HG03469 (cell line): ENCODE measurements around the gene CD300E.

Experiments
- ATAC-seq: cut with Tn5 transposase; IDR thresholded peaks from one replicate; pipeline ENCODE4 v1.9.1; 2021; ENCODE audit warnings: mild to moderate bottlenecking, moderate library complexity, moderate number of reproducible peaks; ENCODE audit not compliant: unreplicated experiment

Gene CD300E, protein sequence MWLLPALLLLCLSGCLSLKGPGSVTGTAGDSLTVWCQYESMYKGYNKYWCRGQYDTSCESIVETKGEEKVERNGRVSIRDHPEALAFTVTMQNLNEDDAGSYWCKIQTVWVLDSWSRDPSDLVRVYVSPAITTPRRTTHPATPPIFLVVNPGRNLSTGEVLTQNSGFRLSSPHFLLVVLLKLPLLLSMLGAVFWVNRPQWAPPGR

DNA sequence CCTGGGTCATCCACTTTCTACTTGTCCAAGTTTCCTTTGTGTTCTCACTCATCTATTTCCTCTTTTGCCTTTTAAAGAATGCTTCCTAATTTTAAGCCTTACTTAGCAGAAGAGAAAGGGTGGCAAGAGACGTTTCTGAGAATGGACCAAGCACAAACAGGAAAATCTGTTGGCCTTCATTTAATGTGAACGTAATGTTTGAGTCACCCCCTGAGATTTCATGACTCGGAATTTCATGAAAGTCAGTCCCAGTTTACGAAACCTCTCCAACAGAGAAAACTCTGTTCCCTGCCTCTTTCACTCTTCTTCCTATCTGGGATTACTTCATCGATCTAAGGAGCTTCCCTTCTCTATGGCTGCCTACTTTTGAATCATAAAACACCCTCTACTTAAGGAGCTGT lies at the start of gene CD300E:
TSS of gene CD300E (minus strand) at position 46 of the 401 bp plus-strand sequence. CDS start 117 bp downstream, outside the sequence.
- ATAC-seq = no peak

DNA sequence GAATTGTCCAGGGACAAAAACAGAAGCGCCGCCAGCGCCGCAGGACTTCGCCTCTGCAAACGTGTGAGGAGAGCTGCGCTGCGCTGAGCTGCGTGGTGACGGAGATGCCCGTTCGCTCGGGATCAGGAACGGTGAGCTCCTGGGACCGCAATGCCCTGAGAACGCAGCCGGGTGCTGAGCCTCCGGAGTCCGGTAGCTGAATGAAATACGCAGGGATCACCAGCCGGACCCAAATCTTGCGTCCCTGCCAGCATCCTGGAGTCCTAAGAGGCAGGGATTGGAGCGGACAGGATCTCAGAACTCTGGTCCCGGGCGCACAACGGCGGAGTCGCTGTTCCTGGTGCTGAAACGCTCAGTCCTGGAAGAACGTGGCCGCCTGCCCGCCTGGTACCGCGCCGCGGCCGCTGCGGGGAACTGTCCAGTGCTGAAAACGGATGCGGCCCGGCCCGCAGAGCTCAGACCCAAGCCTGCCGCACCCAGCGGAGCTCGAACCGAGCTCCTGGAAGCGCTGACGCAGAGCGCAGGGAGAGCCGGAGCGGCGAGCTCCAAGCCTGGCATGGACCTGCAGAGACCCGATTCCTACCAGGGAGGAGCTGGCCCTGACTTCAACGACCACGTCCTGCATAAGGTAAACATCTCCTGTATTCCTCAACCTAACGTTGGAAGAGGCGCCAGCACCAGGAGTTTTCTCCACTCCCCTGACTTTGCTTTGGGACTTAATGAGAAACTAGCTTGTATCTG lies 47.7 kb upstream of the CD300E start:
- ATAC-seq = no peak

DNA sequence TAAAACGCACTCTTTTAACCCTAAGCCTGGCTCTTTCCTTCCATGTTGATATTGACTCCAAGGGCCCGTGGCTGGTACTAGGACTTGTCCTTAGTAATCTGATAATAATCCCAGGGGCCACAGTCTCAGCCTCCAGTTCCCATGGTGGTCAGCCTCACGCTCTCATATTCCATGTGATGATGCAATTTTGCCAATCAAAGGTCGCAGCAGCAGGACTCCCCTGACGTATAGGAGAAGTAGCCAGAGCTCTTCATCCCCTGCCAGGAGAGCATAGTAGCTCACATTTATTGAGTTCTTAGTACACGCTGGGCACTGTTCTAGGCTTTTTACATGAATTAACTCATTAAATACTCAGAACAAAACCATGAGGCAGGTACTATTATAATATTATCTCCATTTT lies 46.8 kb upstream of the CD300E start:
- no peak for ATAC-seq

DNA sequence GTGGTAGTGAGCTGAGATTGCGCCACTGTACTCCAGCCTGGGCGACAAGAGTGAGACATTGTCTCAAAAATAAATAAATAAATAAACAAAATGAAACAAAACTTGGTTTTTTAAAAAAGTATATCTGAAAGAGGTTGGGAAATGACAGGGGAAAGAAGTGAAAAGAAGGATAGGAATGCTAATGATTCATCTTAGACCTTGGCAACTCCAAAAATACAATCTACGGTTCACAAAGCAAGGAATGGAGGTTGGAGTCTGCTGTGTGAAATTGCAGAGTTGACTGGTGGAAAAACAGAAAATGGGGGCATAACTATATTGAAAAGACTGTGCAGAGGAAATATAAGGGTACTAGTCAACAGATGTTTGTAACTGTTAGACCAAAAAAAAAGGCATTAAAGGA lies 40.0 kb upstream of the CD300E start:
- no peak for ATAC-seq

DNA sequence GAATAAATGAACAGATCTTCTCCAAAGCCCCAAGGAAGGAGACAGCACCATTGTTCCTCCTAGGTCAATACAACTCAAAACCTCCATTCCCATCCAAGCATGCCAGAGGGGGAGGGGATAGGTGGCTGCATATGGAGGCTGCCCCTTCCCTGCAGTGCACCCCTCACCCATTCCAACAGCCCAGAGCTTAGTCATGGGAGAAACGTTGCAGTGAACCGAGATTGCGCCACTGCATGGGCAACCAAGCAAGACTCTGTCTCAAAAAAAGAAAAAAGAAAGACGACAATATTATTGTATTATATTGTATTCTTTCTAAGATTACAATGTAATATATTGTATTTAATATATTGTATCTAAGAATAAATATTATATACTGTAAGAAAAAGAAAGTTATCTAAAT lies 36.4 kb upstream of the CD300E start:
- no peak for ATAC-seq

DNA sequence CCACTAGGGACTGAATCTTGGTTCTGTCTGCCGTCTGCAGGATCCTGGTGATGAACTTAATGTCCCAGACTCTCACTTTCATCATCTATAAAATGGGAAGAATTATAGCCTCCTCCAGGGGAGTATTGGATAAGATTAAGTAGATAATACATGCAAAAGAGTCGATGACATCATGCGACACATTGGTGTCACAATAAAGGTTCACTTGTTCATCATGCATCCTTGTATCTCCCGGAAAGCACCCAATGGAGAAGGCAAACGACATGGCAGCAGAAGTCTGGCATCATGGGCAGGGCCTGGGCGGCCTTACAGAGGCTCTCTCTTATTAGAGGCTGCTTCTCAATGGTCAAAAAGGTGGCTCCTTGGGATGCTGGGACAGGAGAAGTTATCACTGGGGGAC lies 35.1 kb upstream of the CD300E start:
- ATAC-seq = no peak

DNA sequence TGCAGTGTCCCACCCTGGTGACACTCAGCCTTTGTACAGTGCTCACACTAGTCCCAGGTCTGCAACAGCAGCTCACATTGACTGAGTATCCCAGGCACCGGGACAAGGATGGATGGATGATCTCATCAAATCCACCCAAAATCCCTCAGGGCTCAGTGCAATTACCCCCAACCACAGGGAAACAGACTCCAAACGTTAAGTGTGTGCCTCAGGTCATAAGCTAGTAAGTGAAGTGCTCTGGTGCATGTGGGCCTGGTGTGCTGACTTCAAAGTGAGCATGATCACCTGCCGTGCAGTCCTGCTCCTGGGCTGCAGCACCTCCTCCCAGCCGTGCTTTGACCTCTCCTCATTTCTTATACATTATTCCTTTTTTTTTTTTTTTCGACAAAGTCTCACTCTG lies 31.2 kb upstream of the CD300E start:
- ATAC-seq = no peak

DNA sequence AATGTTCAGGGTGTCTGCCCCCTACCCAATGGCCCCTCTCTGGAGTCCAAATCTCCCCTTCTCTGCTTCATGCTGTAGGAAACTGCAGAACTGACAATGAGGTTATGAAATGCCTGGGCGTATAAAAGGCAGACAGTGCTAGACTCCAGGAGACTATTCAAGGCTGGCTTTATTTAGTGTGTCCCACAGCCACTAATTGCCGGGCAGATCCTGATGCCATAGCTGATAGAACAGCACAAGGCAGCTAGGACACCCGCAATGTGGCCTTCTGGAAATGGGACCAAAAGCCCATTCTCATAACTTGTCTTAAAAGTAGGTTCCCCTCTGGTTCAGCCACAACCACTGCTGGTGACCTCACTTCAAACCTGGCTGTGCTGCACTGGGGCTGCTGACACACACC lies 28.5 kb upstream of the CD300E start:
- no peak for ATAC-seq

DNA sequence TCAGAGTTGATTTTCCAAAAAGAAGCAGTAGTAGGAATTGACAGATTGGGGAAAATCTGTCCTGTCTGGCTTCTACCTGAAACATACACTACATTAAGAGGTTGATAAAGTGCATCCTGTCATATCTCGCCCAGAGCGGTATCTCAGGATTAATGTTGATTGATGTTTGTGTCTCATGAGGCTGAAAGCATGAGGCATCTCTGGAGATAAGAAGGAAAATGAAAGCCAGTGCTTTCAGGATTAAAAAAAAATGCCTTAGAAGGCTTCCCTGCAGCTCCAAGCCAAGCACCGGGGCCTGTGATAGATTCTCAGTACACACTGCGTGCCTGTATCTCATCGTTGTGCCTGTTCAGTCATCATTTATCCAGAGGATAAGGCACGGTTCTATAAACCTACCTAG lies 26.4 kb upstream of the CD300E start:
- ATAC-seq = no peak

DNA sequence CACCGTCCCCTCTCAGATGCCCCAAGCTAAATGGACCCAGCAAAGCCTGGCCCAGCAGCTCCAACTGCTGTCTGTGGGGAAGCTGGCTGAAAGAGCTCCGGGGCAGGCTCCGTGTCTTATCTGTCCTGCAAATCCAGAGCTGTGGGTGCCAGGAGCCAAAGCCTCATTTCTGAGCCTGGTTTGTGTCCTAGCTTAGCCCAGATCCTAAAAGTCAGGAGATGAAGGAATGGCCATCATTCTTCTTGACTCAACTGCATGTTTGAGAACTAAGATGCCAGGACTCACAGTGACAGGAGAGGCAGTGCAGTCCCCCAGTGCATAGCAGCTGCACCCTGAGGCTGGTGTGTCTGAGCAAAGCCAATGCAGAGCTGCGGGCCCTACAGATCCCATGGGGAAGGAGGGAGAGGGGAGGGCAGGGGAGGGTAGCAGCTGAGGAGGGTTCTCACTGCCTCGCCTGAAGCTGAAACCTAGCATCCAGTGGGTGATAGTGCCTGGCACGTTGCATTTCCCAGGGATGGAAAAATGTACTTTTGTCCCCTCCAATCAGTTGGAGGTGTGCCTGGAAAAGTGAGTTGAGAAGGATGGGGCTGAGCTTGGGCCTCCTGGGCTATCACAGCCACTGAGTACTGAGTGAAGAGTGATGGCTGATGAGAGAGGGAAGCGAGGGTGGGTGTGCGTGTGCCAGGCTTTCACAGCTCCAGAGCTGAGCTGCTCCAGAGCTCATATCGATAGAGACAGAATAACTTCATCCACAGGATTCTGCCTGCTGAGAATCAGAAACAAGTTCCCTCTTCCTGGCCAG lies 24.5 kb upstream of the CD300E start:
- ATAC-seq = no peak

DNA sequence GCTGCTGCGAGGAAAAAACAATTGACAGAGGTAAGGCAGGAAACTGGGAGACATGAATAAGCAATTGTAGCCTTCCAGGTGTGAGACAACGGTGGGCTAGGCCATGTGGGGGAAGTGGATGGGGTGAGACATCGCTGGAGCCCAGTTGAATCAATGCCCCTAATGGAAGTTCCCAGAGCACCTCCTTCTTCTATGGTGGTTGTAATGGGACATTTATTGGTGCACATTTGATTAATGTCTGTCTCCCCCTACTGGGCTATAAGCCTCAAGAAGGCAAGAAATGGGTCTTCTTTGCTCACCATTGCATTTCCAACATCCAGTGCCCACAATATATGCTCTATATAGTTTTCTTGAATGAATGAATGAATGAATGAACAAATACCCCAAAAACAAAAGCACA lies 22.7 kb upstream of the CD300E start:
- ATAC-seq = no peak

DNA sequence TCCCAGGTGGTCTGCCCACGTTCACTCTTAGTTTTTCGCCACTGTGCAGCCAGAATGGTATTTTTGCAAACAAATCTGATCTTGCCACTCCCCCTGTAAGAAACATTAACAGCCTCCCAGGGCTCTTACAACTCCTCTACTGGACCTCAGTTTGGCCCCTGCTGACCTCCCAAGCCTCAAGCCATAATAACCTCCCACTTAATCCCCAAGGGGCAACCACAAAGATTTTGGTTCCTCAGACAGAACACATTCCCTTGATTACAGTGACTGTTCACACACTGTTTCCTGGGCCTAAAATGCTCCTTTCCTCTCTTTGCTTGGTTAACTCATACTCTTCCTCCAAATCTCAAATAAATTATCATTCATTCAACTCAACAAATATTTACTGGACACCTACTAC lies 21.5 kb upstream of the CD300E start:
- no peak for ATAC-seq

DNA sequence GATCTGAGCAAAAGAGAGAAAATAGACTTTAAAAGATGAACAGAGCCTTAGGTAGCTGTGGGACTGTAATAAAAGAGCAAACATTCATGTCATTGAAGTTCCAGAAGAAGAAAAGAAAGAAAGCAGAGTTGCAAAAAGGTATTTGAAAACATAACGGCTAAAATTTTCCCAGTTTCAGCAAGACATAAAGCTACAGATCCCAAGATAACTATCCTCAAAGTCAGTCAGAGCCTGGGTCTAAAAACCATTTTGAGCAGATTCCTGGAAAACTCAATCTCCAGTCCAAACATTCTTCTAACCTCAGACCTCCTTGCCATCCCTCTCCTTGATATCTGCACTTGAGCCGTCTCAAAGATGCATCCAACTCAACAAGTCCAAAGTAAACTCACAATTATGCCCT lies 20.9 kb upstream of the CD300E start:
- ATAC-seq = no peak

DNA sequence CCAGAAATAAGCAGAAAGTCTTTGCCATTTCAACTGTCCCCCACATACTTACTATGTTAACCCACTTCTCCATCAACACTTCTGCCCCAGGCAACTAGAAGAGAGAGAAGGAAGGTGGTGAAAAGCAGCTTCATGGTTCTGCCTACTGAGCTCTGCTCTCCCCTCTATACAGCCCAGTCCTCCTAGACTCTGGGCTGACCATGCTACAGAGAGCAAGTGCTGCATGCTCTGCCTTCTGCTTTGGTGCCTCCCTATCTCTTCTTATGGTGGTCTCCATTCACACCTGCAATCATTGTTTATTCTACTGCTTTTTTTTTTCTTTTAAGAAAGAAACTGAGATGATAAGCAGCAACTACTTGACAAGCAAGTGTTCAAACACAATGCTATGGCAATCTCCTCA lies 20.3 kb upstream of the CD300E start:
- no peak for ATAC-seq

DNA sequence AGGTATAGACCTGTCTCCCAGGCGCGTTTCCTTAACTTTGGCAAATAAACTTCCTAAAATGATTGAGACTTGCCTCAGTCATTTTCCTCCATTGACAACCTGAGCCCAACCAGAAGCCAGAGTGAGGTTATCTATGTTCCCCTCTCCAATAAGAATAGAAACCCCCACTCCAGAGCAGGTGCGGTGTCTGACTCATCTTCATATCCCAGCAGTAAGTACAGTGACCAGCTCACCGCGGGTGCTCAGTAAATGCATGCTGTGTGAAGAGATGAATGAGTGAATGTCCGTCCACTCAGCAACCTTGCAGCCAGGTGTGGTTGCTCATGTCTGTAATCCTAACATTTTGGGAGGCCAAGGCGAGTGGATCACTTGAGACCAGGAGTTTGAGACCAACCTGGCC lies 19.5 kb upstream of the CD300E start:
- ATAC-seq = no peak

DNA sequence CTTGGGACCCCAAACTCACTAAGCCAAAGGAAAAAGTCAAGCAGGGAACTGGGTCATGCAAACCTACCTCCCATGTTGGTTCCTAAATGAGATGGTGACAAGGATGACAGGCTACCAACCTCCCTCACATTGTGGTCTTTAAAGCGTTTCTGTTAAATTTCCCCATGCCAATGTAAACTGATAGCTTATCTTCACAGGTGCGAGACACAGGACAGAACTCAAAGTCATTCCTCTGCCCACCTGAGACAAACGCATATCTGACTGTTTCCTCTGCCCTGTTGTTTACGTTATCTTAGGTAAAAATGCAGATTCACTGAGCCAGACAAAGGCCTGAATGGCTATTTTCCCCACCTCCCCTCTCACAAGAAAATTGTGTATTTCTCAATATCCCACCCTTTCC lies 19.0 kb upstream of the CD300E start:
- ATAC-seq = no peak

DNA sequence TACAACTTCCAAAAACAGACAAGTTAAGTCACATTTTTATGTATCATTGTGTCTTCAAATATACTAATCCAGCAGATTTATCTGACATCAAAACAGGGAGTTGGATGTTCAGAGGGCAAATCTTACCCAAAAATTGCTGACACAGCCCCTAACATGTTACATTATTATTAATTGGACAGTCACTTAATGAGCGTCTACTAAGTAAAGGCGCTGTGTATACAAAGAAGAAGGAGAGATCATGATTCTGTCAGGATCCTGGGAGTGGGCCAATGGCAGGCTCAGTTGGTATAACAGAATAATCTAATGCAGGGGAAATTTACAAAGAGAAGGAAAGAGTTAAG lies 18.4 kb upstream of the CD300E start:
- ATAC-seq = no peak

DNA sequence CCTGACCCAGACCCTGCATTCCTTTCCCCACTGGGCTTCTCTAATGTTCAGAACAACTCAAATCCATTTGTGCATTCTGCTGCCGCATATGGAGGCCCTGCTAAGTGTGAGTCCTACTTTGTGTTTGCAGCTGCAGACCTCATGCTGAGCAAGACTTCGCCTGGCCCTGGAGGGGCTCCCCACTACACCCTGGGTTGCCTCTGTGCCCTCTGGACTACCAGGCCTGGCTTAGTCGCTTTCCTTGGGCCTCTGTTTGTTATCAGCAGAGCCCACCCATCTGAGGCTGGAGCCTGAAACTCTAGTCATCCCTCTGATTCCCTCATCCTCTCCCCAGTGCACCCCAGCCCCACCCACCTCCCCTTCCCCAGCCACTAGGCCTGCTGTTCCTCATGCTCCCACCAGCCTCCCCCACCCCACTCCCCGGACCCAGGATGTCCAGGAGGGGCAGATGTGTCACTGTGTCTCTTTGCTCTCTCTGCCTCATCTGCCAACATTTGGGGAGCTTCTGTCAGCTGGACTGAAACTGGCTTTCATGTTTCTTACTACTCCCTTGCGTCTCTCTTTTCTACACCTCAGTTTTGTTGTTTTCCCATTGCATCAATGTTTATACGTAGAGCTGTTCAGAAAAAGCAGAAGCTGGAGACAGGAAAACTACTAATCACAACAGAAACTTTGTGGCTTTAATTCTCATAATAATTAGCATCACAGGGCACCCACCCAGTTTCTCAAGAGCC lies 17.9 kb upstream of the CD300E start:
- no peak for ATAC-seq

DNA sequence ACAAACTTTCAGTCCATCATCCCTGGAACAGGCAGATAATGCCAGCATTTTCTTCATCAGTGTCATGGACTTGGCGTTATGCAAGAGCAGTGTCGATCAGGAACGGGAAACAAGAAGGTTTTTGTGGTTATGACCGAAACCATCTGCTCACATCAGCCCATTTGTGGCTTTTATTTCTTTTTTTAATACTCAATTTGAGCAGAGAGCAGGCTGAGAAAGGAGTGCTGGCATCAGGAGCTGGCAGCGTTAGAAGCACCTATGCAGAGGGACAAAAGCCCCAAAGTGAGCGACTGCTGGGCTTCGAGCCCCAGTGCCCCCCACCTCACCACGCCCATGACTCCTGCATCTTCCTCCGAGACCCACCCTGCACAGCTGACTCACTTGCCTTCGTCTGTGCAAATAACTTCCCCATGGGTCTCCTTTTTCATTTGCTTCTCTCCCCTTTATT lies 16.2 kb upstream of the CD300E start:
- no peak for ATAC-seq

DNA sequence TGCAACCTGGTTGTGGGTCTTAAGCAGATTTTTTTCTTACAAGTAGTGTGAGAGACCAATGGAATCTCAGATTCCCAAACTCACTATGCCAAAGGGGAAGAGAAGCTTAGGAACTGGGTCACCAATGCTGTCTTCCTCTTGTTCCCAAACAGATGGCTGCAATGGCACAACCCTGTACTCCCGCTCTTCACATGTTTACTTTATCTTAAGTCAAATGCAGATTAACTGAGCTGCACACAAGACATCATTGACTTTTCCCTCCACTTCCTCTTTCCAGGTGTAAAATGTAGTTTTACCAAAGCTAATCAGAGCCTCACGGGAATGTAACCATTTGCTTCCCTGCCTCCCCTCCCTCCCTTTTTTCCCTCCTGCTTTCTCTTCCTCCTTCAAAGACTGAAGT lies 14.4 kb upstream of the CD300E start:
- no peak for ATAC-seq

DNA sequence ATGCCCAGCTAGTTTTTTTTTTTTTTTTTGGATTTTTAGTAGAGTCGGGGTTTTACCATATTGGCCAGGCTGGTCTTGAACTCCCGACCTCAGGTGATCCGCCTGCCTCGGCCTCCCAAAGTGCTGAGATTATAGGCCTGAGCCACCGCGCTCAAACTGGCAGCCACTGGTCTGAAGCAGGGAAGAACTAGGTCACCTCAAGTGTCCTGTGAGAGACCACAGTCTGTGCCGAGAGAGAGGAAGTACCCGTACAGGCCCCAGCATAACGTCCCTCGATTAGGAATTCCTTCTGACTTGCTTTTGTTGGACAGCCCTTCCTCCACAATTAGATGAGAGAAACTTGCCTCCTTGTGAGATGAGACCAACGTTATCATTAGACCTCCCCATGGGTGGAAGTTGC lies 13.7 kb upstream of the CD300E start:
- ATAC-seq = no peak
